ENCODE results near the gene ACOXL. TPM values are rescaled to one million over a fixed set of nuclear protein-coding genes. Genes with fewer than 3 reads are reported as not detected.

Gene ACOXL
- total RNA-seq, 1 donor from 2014 or later, result 0.20 TPM

- H3K27ac Mint-ChIP-seq, result no peak overlapping the region
Measured at GRCh38 chr2:110979471-110980338, 247.3 kb downstream of the ACOXL start.

GRCh38 chr2:110980339-110981062, 248.1 kb downstream of the ACOXL start:
- intact Hi-C loops (cut with micrococcal nuclease), result no loop called here
- POLR2A ChIA-PET, result no interaction called here
- Mint-ChIP-seq H3K27ac (no peak overlapping the region), H3K36me3 (ENCODE audit: low read depth) (no peaks in the 10 kb centered on the region), H3K4me1 (no peaks in the 10 kb centered on the region), H3K27me3 (peaks cover 3% of the 10 kb centered on the region), H3K9me3 (no peaks in the 10 kb centered on the region), H3K4me3 (no peak overlapping the region)
- CTCF ChIA-PET, result no interaction called here
- ATAC-seq (ENCODE audit: low read depth), result no peak
- DNase-seq, result no peak
- TF ChIP-seq CTCF (IDR thresholded peaks at IDR 0.05), result no peak

More at GRCh38 chr2:110979471-110980338, 247.3 kb downstream of the ACOXL start:
- H3K4me1 Mint-ChIP-seq, result no peaks in the 10 kb centered on the region
- POLR2A ChIA-PET, result no interaction called here
- intact Hi-C loops (cut with micrococcal nuclease), result no loop called here
- TF ChIP-seq CTCF (IDR thresholded peaks at IDR 0.05), result no peak
- H3K4me3 Mint-ChIP-seq, result no peak overlapping the region
- H3K9me3 Mint-ChIP-seq, result no peaks in the 10 kb centered on the region
- no peak for DNase-seq
- no peak for ATAC-seq (ENCODE audit: low read depth)
- no peaks in the 10 kb centered on the region for H3K36me3 Mint-ChIP-seq (ENCODE audit: low read depth)
- CTCF ChIA-PET, result no interaction called here
- H3K27me3 Mint-ChIP-seq, result peaks cover 5% of the 10 kb centered on the region

- Mint-ChIP-seq H3K27ac (no peak overlapping the region), H3K27me3 (no peaks in the 10 kb centered on the region), H3K36me3 (ENCODE audit: low read depth) (no peaks in the 10 kb centered on the region), H3K4me3 (no peak overlapping the region), H3K4me1 (no peaks in the 10 kb centered on the region), H3K9me3 (no peaks in the 10 kb centered on the region)
- DNase-seq (no peak), ATAC-seq (ENCODE audit: low read depth) (no peak)
- ChIA-PET CTCF (no interaction called here), POLR2A (no interaction called here)
- no peak for TF ChIP-seq CTCF (IDR thresholded peaks at IDR 0.05)
- intact Hi-C loops (cut with micrococcal nuclease), result no loop called here
Measured at GRCh38 chr2:110983133-110983532, 250.8 kb downstream of the ACOXL start.

GRCh38 chr2:110984694-110985490, 252.5 kb downstream of the ACOXL start:
- Mint-ChIP-seq H3K27me3 (no peaks in the 10 kb centered on the region), H3K9me3 (no peaks in the 10 kb centered on the region), H3K4me1 (no peaks in the 10 kb centered on the region), H3K4me3 (no peak overlapping the region), H3K36me3 (ENCODE audit: low read depth) (no peaks in the 10 kb centered on the region), H3K27ac (no peak overlapping the region)
- no peak for ATAC-seq (ENCODE audit: low read depth)
- intact Hi-C loops (cut with micrococcal nuclease), result no loop called here
- CTCF ChIA-PET, result no interaction called here
- POLR2A ChIA-PET, result no interaction called here
- DNase-seq, result no peak
- no peak for TF ChIP-seq CTCF (IDR thresholded peaks at IDR 0.05)

GRCh38 chr2:110990440-110990839, 258.1 kb downstream of the ACOXL start:
- H3K4me3 Mint-ChIP-seq, result no peak overlapping the region
- TF ChIP-seq CTCF (IDR thresholded peaks at IDR 0.05), result no peak
- H3K27ac Mint-ChIP-seq, result no peak overlapping the region
- ChIA-PET CTCF (no interaction called here), POLR2A (no interaction called here)
- no peaks in the 10 kb centered on the region for H3K36me3 Mint-ChIP-seq (ENCODE audit: low read depth)
- intact Hi-C loops (cut with micrococcal nuclease), result no loop called here
- no peak for DNase-seq
- H3K4me1 Mint-ChIP-seq, result peaks cover 18% of the 10 kb centered on the region
- no peak for ATAC-seq (ENCODE audit: low read depth)
- peaks cover 6% of the 10 kb centered on the region for H3K9me3 Mint-ChIP-seq
- peaks cover 9% of the 10 kb centered on the region for H3K27me3 Mint-ChIP-seq
